Suppressor macrophage (primary cell): ENCODE measurements around the gene DENND5B.
"Not testable (repeated sequence)": the region's sequence is repeated elsewhere in the genome, so short reads cannot be mapped to it uniquely, and the experiment has no call there.

Source experiments
- DNase-seq, 4 experiments: peaks; one replicate each; pipeline ENCODE4 v3.0.0-alpha.2; 2020 to 2022

DENND5B gene

DNA sequence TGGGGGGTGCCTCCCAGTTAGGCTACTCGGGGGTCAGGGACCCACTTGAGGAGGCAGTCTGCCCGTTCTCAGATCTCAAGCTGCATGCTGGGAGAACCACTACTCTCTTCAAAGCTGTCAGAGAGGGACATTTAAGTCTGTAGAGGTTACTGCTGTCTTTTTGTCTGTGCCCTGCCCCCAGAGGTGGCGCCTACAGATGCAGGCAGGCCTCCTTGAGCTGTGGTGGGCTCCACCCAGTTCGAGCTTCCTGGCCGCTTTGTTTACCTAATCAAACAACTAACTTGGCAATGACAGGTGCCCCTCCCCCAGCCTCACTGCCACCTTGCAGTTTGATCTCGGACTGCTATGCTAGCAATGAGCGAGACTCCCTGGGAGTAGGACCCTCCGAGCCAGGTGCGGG lies 35.5 kb downstream of the DENND5B start:
- DNase-seq, result not testable (repeated sequence)

DNA sequence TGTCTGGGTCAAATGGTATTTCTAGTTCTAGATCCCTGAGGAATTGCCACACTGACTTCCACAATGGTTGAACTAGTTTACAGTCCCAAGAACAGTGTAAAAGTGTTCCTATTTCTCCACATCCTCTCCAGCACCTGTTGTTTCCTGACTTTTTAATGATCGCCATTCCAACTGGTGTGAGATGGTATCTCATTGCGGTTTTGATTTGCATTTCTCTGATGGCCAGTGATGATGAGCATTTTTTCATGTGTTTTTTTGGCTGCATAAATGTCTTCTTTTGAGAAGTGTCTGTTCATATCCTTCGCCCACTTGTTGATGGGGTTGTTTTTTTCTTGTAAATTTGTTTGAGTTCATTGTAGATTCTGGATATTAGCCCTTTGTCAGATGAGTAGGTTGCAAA lies 40.3 kb downstream of the DENND5B start:
- DNase-seq, result not testable (repeated sequence)

DNA sequence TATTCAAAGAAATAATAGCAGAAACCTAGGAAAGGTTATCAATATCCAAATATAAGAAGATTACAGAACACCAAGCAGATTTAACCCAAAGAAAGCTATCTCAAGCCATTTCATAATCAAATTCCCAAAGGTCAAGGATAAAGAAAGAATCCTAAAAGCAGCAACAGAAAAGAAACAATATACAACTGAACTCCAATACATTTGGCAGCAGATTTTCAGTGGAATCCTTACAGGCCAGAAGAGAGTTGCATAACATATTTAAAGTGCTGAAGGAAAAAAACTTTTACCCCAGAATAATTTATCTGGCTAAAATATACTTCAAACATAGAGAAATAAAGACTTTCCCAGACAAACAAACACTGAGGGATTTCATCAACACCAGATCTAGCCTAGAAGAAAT lies 54.3 kb downstream of the DENND5B start:
- DNase-seq, result no peak

DNA sequence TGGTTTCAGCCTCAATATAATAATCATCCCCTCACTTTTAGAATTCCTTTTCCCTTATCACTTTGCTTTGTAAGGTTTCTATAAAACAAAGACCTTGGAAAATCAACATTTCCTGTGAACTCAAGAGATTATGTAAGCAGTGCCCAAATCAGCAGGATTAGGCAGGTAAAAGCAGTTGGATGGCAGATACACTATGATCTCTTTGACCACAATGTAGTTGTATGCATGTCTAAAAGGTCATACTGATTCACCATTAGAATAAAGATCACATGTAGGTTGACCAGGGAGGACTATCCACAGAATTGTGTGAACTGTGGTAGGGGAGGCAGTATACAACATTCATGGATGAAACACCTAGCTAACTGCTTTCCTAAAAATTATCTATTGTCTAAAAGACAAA lies 57.5 kb downstream of the DENND5B start:
- no peak for DNase-seq

DNA sequence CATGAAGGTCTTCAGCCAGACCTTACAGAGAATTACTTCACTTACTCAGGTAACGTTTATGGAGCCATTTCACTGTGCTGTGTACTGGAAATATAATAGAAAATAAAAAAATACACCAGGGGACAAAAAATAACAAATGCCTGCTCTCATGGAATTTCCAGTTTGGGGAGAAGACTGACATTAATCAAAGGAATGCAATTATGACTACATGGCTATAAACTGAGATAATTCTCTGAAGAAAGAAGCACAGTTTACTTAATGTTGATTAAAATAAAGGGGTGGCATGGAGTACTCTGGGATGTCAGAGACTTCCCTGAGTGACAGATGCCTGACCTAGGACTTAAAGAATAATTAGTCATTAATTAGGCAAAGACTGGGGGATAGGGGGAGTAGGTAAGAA lies 59.0 kb downstream of the DENND5B start:
- no peak for DNase-seq

DNA sequence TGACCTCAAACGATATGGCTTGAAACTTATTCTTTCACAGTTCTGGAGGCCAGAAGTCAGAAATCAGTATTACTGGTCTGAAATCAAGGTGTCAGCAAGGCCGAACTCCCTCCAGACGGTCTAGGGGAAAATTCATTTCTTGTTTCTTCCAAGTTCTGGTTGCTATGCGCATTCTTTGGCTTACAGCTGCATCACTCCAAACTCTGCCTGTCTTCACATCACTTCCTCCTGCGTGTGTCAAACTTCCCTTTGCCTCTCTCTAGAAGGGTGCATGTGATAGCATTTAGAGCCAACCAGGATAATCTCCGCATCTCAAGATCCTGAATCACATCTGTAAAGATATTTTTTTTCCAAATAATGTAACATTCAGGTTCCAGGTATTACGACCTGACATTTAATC lies 62.8 kb downstream of the DENND5B start:
- peak; percentile 21 to 55 (median 44) for DNase-seq

DNA sequence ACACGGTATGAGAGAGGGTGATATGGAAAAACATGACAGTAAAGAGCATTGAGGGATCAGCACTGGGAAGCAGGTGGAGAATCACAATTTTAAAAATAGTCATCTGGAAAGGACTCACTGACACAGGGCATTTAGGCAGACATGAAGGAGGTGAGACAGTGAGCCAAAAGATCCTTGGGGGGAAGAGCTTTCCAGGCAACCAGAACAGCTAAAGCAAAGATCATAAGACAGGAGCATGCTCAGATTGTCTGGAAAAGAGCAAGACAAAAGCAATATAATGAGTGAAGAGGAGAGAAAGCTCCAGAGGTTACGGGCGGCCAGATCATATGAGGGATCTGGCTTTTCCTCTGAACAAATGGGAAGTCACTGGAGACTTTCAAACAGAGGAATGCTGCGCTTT lies 63.9 kb downstream of the DENND5B start:
- DNase-seq, result no peak

DNA sequence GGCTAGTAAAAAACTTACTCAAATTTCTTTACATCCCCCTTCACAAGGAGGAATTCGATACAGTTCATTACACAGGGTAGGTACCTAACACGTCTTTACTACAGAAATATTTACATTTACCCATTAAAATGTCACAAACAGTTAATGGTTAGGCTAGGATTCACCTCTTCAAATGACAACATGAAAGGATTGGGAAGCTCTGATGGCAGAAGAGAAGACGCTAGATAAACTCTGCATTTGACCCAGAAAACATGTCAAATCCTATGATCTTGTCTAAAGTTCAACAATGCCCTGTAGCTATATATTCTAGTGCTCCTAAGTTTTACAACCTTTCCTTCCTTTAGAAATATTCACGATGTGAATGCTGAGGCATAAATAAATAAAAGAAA lies 64.8 kb downstream of the DENND5B start:
- no peak for DNase-seq

DNA sequence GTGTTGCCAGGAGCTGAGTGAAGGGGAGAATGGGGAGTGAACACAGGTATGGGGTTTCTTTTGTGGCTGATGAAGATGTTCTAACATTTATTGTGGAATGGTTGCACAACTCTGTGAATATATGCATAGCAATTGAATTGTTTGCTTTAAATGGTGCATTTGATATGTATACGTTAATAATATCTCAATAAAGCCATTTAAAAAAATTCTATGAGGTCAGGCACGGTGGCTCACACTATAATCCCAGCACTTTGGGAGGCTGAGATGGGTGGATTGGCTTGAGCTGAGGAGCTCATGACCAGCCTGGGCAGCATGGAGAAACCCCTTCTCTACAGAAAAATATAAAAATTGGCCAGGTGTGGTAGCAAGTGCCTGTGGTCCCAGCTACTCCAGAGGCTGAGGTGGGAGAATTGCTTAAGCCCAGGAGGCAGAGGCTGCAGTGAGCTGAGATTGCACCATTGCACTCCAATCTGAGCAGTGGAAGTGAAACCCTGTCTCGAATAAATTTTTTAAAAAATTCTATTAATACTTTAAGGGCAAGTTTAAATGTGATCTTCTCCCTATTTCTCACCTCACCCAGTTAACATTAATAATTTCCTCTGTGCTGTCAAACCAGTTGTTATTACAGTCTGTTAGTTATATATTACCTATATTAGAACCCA lies 65.3 kb downstream of the DENND5B start:
- DNase-seq, result peak in 3 of 4 experiments; percentile 19 to 37 (median 29)

DNA sequence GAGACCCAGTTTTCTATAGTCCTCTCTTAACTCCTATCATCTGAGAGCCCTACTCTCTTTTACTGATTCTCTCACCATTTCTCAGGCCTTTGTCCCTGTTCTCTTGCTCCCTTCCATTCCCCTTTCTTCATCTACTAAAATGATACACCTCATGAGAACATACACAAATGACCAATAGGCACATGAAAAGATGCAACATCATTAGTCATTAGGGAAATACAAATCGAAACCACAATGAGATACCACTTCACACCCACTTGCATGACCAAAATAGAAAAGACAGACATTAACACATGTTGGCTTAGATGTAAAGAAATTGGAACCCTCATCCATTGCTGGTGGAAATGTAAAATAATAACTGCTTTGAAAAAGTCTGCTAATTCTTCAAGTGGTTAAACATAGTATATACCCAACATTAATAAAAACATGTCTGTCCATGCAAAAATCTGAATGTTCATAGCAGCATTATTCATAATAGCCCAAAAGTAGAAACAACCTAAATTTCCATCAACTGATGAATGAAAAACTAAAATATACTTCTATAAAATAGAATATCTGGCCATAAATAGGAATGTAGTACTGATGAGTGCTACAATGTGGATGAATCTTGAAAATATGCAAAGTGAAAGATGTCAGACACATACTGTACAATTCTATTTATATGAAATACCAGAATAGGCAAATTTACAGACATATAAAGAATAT lies 66.0 kb downstream of the DENND5B start:
- DNase-seq, result peak; percentile 30 to 83 (median 61)

DNA sequence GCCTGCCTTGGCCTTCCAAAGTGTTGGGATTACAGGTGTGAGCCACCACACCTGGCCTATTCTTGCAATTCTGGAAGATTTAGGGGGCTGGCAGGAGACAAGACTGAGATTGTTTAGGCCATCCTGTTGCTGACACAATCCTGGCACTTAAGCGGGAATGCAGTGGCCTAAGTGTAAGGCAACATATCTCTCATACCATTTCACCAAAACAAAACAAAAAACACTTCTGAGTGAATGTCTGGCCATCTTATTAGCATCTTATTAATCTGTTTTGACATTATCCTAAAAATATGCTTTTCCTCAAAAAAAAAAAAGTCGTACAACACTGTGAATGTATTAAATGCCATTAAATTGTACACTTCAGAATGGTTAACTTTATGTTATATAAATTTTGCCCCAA lies 67.6 kb downstream of the DENND5B start:
- no peak for DNase-seq

DNA sequence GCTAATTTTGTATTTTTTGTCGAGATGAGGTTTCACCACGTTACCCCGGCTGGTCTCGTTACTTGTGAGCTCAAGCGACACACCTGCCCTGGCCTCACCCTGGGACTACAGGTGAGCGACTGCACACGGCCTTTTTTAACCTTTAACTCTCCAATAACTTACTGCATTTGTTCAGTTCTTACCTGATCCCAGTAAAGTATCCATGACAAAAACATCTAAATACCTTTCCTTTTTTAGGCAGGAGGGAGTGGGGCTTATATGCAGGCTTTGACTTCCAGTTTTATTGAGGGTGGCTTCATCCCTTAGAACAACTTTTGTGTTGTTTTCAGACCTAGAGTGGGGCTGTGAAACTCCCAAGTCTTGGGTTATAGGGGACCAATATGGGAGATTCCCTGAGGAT lies 68.3 kb downstream of the DENND5B start:
- DNase-seq, result no peak

DNA sequence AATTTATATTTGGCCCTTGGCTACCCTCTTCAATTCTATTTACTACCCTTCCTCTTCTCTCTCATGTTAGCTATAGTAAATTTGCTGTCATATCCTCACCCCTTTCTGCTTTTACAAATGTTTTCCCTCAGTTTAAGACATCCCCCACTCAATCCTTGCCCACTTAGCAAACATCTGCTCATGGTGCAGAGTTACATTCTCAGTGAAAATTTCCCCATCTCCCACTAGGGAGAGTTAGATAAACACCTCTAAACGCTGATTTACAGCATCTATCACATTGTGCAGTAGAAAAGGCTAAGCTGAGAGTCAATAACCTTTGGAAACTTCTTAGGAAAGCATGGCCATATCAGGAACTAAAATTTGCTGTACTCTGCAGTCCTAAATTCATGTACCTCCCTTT lies 69.0 kb downstream of the DENND5B start:
- no peak for DNase-seq

DNA sequence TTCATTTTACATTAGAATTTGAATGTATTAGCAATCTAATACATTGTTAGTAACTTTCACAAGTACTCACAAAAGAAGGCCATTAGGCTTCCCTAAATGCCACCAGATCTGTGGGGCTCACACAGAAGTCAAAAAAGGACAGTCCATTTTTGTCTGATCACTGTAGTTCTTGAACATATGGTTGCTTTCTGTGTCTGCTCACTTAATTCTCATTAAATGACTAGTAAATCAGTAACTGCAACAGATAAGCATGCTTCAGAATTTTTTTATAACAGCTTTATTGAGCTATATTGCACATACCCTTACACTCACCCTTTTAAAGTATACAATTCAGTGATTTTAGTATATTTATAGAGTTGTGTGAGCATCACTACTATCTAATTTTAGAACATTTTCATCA lies 71.4 kb downstream of the DENND5B start:
- no peak for DNase-seq

DNA sequence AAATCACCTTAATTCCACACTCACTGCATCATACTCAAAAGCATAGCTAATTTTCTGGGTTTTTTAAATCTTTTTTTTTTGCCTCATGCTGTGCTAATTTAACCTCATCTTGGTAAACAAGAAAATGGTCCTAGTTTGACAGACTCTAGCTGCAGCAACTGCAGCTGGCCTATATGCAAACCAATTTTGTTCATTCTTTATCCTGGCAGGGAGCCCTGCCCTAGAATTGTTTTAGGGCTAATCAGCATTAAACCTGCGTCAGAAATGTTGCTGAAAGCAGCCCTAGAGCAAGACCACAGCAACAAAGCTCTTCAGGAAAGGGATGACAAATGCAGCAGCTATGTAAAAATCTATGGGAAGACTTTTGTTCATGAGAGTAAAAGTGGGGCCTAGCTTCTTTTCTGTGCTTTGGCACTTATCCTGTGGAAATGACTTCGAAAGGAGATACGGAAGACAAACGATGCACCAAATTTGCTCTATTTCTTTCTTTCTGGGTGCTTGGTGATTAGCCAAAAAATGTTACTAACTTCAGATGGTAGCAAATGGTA lies 72.2 kb downstream of the DENND5B start:
- no peak for DNase-seq

DNA sequence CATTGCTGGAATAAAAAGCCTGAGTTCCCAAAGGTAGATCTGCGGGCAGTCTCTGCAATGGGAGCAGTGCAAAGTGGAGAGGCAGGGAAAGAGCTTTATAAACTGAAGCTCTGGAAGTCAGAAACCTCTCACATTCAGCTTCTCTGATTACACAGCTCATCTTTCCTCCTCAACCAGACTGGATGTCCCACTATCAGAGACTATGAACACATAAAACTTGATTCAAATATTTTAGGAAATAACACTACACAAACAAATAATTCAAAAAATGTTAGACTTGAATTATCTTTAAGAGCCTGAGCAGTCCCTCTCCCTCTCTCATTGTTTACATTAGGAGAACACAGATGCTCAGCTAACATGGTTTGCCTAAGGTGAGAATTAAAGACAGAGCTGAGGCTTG lies 72.9 kb downstream of the DENND5B start:
- DNase-seq, result no peak

DNA sequence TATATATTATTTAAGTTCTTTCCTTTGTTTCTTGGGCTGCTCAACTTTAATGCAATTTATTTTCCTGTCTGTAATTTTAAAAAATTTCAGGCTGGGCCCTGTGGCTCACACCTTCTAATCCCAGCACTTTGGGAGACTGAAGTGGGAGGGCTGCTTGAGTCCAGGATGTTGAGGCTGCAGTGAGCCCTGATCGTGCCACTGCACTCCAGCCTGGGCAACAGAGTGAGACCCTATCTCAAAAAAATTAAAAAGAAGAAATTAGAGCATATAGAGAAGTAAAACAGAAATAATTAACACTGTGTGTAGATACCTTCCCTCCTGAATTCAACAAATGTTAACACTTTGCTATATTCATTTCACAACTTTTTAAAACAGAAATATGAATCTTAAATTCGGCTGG lies 74.2 kb downstream of the DENND5B start:
- no peak for DNase-seq

DNA sequence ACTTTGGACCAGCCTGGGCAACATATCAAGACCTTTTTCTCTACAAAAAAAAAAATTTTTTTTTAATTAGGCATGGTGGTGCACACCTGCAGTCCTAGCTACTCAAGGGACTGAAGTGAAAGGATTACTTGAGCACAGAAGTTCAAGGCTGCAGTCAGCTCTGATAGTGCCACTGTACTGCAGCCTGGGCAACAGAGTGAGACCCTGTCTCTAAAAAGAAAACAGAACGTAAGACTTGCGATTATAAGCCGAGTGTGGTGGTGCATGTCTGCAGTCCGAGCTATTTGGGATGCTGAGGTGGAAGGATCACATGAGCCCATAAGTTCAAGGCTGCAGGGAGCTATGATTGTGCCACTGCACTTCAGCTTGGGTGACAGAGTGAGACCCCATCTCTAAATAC lies 76.0 kb downstream of the DENND5B start:
- no peak for DNase-seq

DNA sequence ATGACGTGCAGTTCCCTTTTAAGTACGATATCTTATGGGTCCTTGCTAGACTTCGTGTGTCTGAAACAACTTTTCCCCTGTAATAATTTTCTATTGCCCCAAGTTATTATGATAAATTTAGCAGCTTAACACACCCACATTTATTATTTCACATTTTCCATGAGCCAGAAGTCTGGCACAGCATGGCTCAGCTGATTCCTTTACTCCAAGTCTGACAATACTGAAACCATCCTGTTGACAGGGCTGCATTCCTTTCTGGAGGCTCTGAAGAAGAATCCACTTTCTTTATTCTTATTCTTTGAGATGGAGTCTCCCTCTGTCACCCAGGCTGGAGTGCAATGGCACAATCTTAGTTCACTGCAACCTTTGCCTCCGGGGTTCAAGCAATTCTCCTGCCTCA lies 80.9 kb downstream of the DENND5B start:
- DNase-seq, result no peak

DNA sequence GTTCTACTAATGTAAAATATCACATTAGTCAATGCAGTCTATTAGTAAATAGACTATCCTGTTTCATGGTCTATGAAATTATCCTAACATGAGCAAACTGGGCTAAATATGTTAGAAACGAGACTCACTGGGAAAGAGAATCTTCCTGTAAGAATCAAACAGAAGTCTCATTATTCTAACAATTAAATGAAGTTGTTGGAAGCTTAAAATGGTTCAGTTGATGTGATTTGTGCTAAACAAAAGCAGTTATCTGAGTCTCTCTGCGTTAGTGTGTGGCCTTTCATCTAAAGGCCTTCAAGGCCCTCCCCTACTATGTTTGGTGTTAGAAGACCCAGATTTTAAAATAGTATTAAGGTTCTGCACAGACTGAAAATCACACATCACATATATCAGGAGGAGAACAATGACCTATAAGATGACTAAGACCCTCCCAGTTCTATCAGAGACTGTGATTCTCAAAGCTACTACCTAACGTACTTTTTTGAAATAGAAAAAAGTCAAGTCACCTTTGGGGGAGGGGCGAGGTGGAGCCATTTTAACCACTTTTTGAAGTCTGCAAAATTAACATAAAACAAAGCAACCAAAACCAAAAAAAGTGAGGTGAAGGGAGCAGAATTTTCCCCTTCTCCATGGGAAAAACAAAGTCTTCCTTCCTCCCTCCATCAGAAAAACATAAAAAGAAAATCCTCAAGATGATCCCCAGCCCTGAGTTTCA lies 82.3 kb downstream of the DENND5B start:
- DNase-seq, result no peak

DNA sequence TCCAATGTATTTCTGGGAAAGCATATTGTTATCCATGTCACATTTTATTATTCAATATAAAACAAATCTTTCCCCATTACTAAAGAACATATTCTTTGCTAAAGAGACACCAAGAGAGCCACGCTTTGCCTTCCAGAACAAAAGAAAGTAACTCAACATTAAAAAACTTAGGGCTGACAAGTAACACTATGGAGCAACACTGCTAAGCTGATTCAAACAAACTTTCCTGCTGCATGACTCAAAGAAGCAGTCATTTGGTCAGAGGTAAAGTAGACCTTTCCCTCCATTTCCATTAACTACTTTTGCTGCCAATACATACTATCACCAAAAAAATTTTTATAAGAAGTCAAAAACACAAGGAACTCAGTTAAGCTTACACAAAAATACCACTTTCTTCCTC lies 83.0 kb downstream of the DENND5B start:
- peak in 1 of 4 experiments; percentile 6 for DNase-seq

DNA sequence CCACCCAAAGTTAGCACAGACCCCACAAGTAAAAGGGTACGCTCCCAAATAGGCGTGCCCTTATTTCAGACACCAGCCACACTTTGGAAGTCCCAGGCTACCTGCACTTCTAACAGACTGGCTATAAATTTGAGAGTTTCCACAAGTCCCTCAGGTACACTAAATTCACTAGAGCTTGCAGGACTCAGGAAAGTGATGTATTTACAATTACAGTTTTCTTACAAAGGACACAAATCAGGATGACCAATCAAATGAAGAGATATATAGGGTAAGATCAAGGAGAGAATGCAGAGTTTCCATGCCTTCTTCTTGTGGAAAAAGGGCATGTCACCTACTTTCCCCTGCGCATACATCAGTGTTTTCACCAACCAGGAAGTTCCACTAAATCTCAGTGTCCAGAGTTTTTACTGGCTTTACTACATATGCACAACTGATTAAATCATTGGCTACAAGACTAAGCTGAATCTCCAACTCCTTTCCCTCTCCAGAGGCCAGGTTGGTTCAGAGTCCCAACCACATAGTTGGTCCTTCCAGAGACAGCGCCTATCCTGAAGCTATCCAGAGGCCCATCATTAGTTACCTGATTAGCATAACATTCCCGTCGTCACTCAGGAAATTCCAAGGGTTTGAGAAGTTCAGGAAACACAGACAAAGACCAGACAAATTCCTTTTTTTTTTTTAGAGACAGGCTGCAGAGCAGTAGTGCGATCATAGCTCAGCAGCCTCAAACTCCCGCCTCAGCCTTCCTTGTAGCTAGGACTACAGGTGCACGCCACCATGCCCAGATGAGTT lies 84.2 kb downstream of the DENND5B start:
- no peak for DNase-seq
